Psoas muscle (tissue), 8 donors: ENCODE results near the gene ARMC7. TPM values are rescaled to one million over a fixed set of nuclear protein-coding genes. Genes with fewer than 3 reads are reported as not detected.

ENCODE experiments used
- ATAC-seq, 4 donors: fragments of 200-7000 bp; cut with Tn5 transposase; one replicate each; pipeline ENCODE4 v1.9.1; 2020; ENCODE audit warnings: moderate library complexity in 3 of 4, mild to moderate bottlenecking in 2 of 4
- DNase-seq, 2 donors: peaks; one replicate each; pipeline ENCODE4 v3.0.0-alpha.2; 2020
- H3K27ac ChIP-seq: fragments of 200-600 bp; one replicate; pipeline ENCODE4 v1.8.0; 2022
- H3K27me3 ChIP-seq, 3 donors: fragments of 200-600 bp in 1 of 3; one replicate each; pipeline versions ENCODE4 v1.6.1 to v1.8.0; 2013 to 2022; ENCODE audit warnings: low read length in 2 of 3, mild to moderate bottlenecking in 2 of 3, moderate library complexity in 1 of 3; ENCODE audit not compliant: insufficient read depth in 3 of 3
- H3K36me3 ChIP-seq, 2 donors: fragments of 200-600 bp in 1 of 2; one replicate each; pipeline versions ENCODE4 v1.6.1 to v1.8.0; 2013 to 2022; ENCODE audit warnings: low read depth in 1 of 2, mild to moderate bottlenecking in 1 of 2, moderate library complexity in 1 of 2; ENCODE audit not compliant: insufficient read depth in 1 of 2
- H3K4me1 ChIP-seq: fragments of 200-600 bp; one replicate; pipeline ENCODE4 v1.8.0; 2022
- H3K4me3 ChIP-seq: fragments of 200-600 bp; one replicate; pipeline ENCODE4 v1.8.0; 2022; ENCODE audit warnings: mild to moderate bottlenecking
- H3K9me3 ChIP-seq: fragments of 200-600 bp; one replicate; pipeline ENCODE4 v1.8.0; 2022
- CTCF ChIP-seq: fragments of 200-600 bp; IDR thresholded peaks from one replicate; pipeline ENCODE4 v1.8.0; 2022; ENCODE audit warnings: antibody characterized with exemption
- WGBS, 3 donors: extraction: QIAGEN DNeasy Blood & Tissue Kit; methylation state at CpG; one replicate each; pipeline versions ENCODE4 v1.1.6 to v1.1.7; 2013; 5-methylcytosine and 5-hydroxymethylcytosine counted together
- intact Hi-C, 2 donors: fragments of 100-400 bp; cut with DNase I; formaldehyde crosslinking; loops; one replicate each; pipeline versions ENCODE4 v1.11.0 to v1.14.2; 2022
- polyA plus RNA-seq, 3 donors: library from polyadenylated mRNA; stranded (reverse); fragments of 200-250 nt; gene quantifications; one replicate each; pipeline ENCODE4 v1.2.3, GENCODE V29; 2013
- total RNA-seq, 4 donors: library from RNA; stranded (reverse); fragmentation: NEBNext Ultra II Directional in 2 of 4; extraction: Animal tissue kit (Norgen Biotek cat#: 25700) in 2 of 4; gene quantifications; one replicate each; pipeline versions ENCODE4 v1.2.1 to v1.2.4, GENCODE V29; 2021 to 2023
- donor health status: healthy with polysubstance abuse.
- donor health status: DM: no; HTN: no; CAD: no; lungs with moderate emphysema.
- donor health status: Bipolar disorder and iron deficiency.
- donor health status: healthy.
- donor health status: DM: yes; HTN: yes; CAD: no.
- donor health status: DM: no; HTN: no; CAD: no.
- donor health status: DM: no; HTN: no; CAD: no.
- donor health status: DM: yes; HTN: yes; CAD: no.

ARMC7 gene
- total and polyA plus RNA-seq, 7 donors, result 2.7 to 7.0 (median 3.9) TPM

- no peak for ATAC-seq
- Histone ChIP-seq H3K9me3 (no peaks in the 10 kb centered on the region), H3K4me1 (no peaks in the 10 kb centered on the region), H3K27ac (no peak overlapping the region), H3K27me3 (no peaks in the 10 kb centered on the region), H3K36me3 (peaks cover 15 to 97% of the 10 kb centered on the region in 2 donors), H3K4me3 (no peak overlapping the region)
- no peak for TF ChIP-seq CTCF
- intact Hi-C loops, result loop anchor here (2.0 to 10.0 kb wide), 2 partner anchors 59 to 209 kb away; no protein-coding TSS in a partner anchor
- WGBS, 3 donors, result 83 to 87% (median 84%) methylated on average over 4 of the region's 4 CpGs
- no peak for DNase-seq
These were observed 63.8 kb downstream of the ARMC7 start for GRCh38 chr17:75173526-75173925.

GRCh38 chr17:75174996-75175395, 65.2 kb downstream of the ARMC7 start:
- no peak overlapping the region for H3K4me3 ChIP-seq
- peaks cover 15 to 100% of the 10 kb centered on the region in 2 donors for H3K36me3 ChIP-seq
- no peak for TF ChIP-seq CTCF
- H3K27ac ChIP-seq, result no peak overlapping the region
- peaks cover 9% of the 10 kb centered on the region for H3K4me1 ChIP-seq
- 92 to 95% (median 94%) methylated on average over 11 of the region's 11 CpGs for WGBS, 3 donors
- intact Hi-C loops, result loop anchor here in 1 of 2 donors (5.0 to 10.0 kb wide), 2 partner anchors 63 to 210 kb away; no protein-coding TSS in a partner anchor
- no peaks in the 10 kb centered on the region for H3K27me3 ChIP-seq
- no peak for DNase-seq
- no peaks in the 10 kb centered on the region for H3K9me3 ChIP-seq
- no peak for ATAC-seq

DNA sequence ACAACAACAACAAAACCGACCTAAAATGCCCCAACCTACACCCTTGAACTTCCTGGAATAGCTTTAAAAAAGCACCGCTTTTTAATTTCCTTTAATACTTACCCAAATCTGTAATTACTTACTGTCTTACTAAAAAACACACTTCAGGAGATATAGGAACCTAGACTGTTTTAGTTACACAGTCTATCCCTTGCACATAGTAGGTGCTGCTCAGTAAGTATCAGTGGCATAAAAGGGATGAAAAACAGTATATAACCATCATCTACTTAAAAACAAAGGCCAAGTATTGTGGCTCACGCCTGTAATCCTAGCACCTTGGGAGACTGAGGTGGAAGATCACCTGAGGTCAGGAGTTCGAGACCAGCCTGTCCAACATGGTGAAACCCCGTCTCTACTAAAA, 66.9 kb downstream of the ARMC7 start:
- no peak overlapping the region for H3K4me3 ChIP-seq
- intact Hi-C loops, result loop anchor here in 1 of 2 donors (5.0 to 10.0 kb wide), 2 partner anchors 64 to 212 kb away; no protein-coding TSS in a partner anchor
- peaks cover 15 to 88% of the 10 kb centered on the region in 2 donors for H3K36me3 ChIP-seq
- DNase-seq, result no peak
- 89 to 94% (median 91%) methylated on average over 5 of the region's 5 CpGs for WGBS, 3 donors
- H3K9me3 ChIP-seq, result no peaks in the 10 kb centered on the region
- no peaks in the 10 kb centered on the region for H3K27me3 ChIP-seq
- peaks cover 18% of the 10 kb centered on the region for H3K4me1 ChIP-seq
- no peak for ATAC-seq
- no peak for TF ChIP-seq CTCF
- no peak overlapping the region for H3K27ac ChIP-seq

DNA sequence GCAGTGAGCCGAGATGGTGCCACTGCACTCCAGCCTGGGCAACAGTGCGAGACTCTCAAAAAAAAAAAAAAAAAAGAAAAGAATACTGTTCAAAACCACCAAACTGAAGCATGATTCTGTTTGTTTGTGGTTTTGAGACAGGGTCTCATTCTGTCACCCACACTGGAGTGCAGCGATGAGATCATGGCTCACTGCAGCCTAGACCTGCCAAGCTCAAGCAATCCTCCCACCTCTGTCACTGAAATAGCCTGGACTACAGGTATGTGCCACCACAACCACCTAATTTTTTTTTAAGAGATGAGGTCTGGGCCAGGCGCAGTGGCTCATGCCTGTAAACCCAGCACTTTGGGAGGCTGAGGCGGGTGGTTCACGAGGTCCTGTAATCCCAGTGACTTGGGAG, 68.7 kb downstream of the ARMC7 start:
- peaks cover 11 to 69% of the 10 kb centered on the region in 2 donors for H3K36me3 ChIP-seq
- no peak overlapping the region for H3K27ac ChIP-seq
- no peak for TF ChIP-seq CTCF
- no peaks in the 10 kb centered on the region for H3K9me3 ChIP-seq
- H3K27me3 ChIP-seq, result no peaks in the 10 kb centered on the region
- WGBS, 3 donors, result 93 to 94% (median 93%) methylated on average over 6 of the region's 6 CpGs
- no peak for DNase-seq
- H3K4me1 ChIP-seq, result peaks cover 21% of the 10 kb centered on the region
- no peak overlapping the region for H3K4me3 ChIP-seq
- ATAC-seq, result no peak
- intact Hi-C loops, result loop anchor here in 1 of 2 donors (5.0 to 10.0 kb wide), 2 partner anchors 66 to 214 kb away; no protein-coding TSS in a partner anchor

Other genes with a start within 250 kb of the ARMC7 start
- gene FDXR, start 237.0 kb upstream of the ARMC7 start, total RNA-seq, result 1 to 10 TPM; 3.0 to 7.9 (median 4.2) TPM
- gene FDXR, start 237.0 kb upstream of the ARMC7 start, polyA plus RNA-seq, result 1 to 10 TPM; 3.4 to 4.7 (median 3.7) TPM
- gene FADS6, start 216.3 kb upstream of the ARMC7 start, total RNA-seq, result not detected
- gene FADS6, start 216.3 kb upstream of the ARMC7 start, polyA plus RNA-seq, result under 1 TPM in 1 of 3 donors, not detected in 2; 0.01 TPM
- not detected for gene USH1G, start 186.7 kb upstream of the ARMC7 start, total RNA-seq
- not detected for gene USH1G, start 186.7 kb upstream of the ARMC7 start, polyA plus RNA-seq
- not detected for gene OTOP2, start 185.7 kb upstream of the ARMC7 start, total RNA-seq
- not detected for gene OTOP2, start 185.7 kb upstream of the ARMC7 start, polyA plus RNA-seq
- gene OTOP3, start 174.1 kb upstream of the ARMC7 start, total RNA-seq, result not detected
- gene OTOP3, start 174.1 kb upstream of the ARMC7 start, polyA plus RNA-seq, result under 1 TPM in 1 of 3 donors, not detected in 2; 0.04 TPM
- 10 to 100 TPM in 1 of 4 donors, 1 to 10 TPM in 3; 1.7 to 10.4 (median 2.8) TPM for gene HID1, start 137.2 kb upstream of the ARMC7 start, total RNA-seq
- gene HID1, start 137.2 kb upstream of the ARMC7 start, polyA plus RNA-seq, result 1 to 10 TPM; 2.3 to 4.8 (median 2.3) TPM
- gene CDR2L, start 122.3 kb upstream of the ARMC7 start, total RNA-seq, result 1 to 10 TPM; 1.4 to 3.4 (median 2.7) TPM
- gene CDR2L, start 122.3 kb upstream of the ARMC7 start, polyA plus RNA-seq, result 1 to 10 TPM; 1.3 to 1.7 (median 1.5) TPM
- 10 to 100 TPM; 50.4 to 70.6 (median 59.2) TPM for gene MRPL58, start 97.3 kb upstream of the ARMC7 start, total RNA-seq
- gene MRPL58, start 97.3 kb upstream of the ARMC7 start, polyA plus RNA-seq, result 10 to 100 TPM; 64.1 to 80.6 (median 76.2) TPM
- 100 to 1,000 TPM; 409 to 577 (median 500) TPM for gene ATP5PD, start 63.0 kb upstream of the ARMC7 start, total RNA-seq
- gene ATP5PD, start 63.0 kb upstream of the ARMC7 start, polyA plus RNA-seq, result 100 to 1,000 TPM; 619 to 931 (median 653) TPM
- 10 to 100 TPM; 29.2 to 38.7 (median 35.2) TPM for gene KCTD2, start 62.7 kb upstream of the ARMC7 start, total RNA-seq
- 10 to 100 TPM; 26.9 to 71.2 (median 29.7) TPM for gene KCTD2, start 62.7 kb upstream of the ARMC7 start, polyA plus RNA-seq
- gene SLC16A5, start 22.0 kb upstream of the ARMC7 start, total RNA-seq, result 10 to 100 TPM in 1 of 4 donors, 1 to 10 TPM in 3; 5.6 to 10.7 (median 8.1) TPM
- 1 to 10 TPM; 1.2 to 4.5 (median 3.8) TPM for gene SLC16A5, start 22.0 kb upstream of the ARMC7 start, polyA plus RNA-seq
- gene NT5C, start 21.8 kb downstream of the ARMC7 start, total RNA-seq, result 10 to 100 TPM; 16.4 to 44.2 (median 29.4) TPM
- gene NT5C, start 21.8 kb downstream of the ARMC7 start, polyA plus RNA-seq, result 10 to 100 TPM; 19.7 to 84.0 (median 56.3) TPM
- gene JPT1, start 44.5 kb downstream of the ARMC7 start, total RNA-seq, result 100 to 1,000 TPM in 2 of 4 donors, 10 to 100 TPM in 2; 50.1 to 232 (median 85.0) TPM
- 100 to 1,000 TPM in 1 of 3 donors, 10 to 100 TPM in 2; 79.2 to 164 (median 92.6) TPM for gene JPT1, start 44.5 kb downstream of the ARMC7 start, polyA plus RNA-seq
- 100 to 1,000 TPM; 161 to 203 (median 185) TPM for gene SUMO2, start 73.0 kb downstream of the ARMC7 start, total RNA-seq
- 10 to 100 TPM; 50.1 to 60.4 (median 56.2) TPM for gene SUMO2, start 73.0 kb downstream of the ARMC7 start, polyA plus RNA-seq
- gene NUP85, start 95.7 kb downstream of the ARMC7 start, total RNA-seq, result 10 to 100 TPM; 19.3 to 32.9 (median 22.0) TPM
- gene NUP85, start 95.7 kb downstream of the ARMC7 start, polyA plus RNA-seq, result 10 to 100 TPM; 15.1 to 24.7 (median 17.1) TPM
- 10 to 100 TPM; 21.3 to 40.6 (median 30.2) TPM for gene GGA3, start 151.6 kb downstream of the ARMC7 start, total RNA-seq
- 10 to 100 TPM; 13.8 to 37.4 (median 27.3) TPM for gene GGA3, start 151.6 kb downstream of the ARMC7 start, polyA plus RNA-seq
- 100 to 1,000 TPM; 105 to 161 (median 131) TPM for gene MRPS7, start 151.9 kb downstream of the ARMC7 start, total RNA-seq
- 100 to 1,000 TPM in 2 of 3 donors, 10 to 100 TPM in 1; 98.2 to 165 (median 122) TPM for gene MRPS7, start 151.9 kb downstream of the ARMC7 start, polyA plus RNA-seq
- 10 to 100 TPM; 19.2 to 45.8 (median 37.6) TPM for gene MIF4GD, start 161.3 kb downstream of the ARMC7 start, total RNA-seq
- gene MIF4GD, start 161.3 kb downstream of the ARMC7 start, polyA plus RNA-seq, result 10 to 100 TPM; 27.9 to 44.8 (median 32.2) TPM
- 10 to 100 TPM; 11.3 to 41.7 (median 16.0) TPM for gene SLC25A19, start 179.5 kb downstream of the ARMC7 start, total RNA-seq
- 10 to 100 TPM; 24.9 to 52.7 (median 34.5) TPM for gene SLC25A19, start 179.5 kb downstream of the ARMC7 start, polyA plus RNA-seq